GM12891 (cell line): ENCODE measurements around the gene VPS26B.
"Not testable (repeated sequence)": the region's sequence is repeated elsewhere in the genome, so short reads cannot be mapped to it uniquely, and the experiment has no call there.

Experiments used
- DNase-seq: peaks from one replicate; pipeline ENCODE4 v3.0.0; 2011; ENCODE audit warnings: low spot score; ENCODE audit not compliant: insufficient read length
- FAIRE-seq: peaks from 2 replicates; lab custom pipeline; 2011; peaks lifted over from hg19 to GRCh38; lab: Jason Lieb, UNC
- PAX5 ChIP-seq: IDR thresholded peaks from 2 replicates; pipeline ENCODE4 v1.6.1; 2011; ENCODE audit warnings: low read length, moderate library complexity, mild to moderate bottlenecking; ENCODE audit not compliant: insufficient read depth, severe bottlenecking
- POLR2A ChIP-seq: IDR thresholded peaks from 2 replicates; pipeline ENCODE4 v1.6.1; 2011; ENCODE audit warnings: low read depth, low read length, control low read depth
- POLR2AphosphoS5 ChIP-seq: IDR thresholded peaks from 2 replicates; pipeline ENCODE4 v1.6.1; 2011; ENCODE audit warnings: low read depth, low read length, control low read depth
- POU2F2 ChIP-seq: IDR thresholded peaks from 2 replicates; pipeline ENCODE4 v1.6.1; 2011; ENCODE audit warnings: low read depth, mild to moderate bottlenecking, control low read depth, low read length, moderate library complexity
- SPI1 ChIP-seq: IDR thresholded peaks from 2 replicates; pipeline ENCODE4 v1.6.1; 2011; ENCODE audit warnings: low read depth, low read length, control low read depth
- TAF1 ChIP-seq: IDR thresholded peaks from 2 replicates; pipeline ENCODE4 v1.6.1; 2011; ENCODE audit warnings: low read depth, low read length, control low read depth

The VPS26B gene

DNA sequence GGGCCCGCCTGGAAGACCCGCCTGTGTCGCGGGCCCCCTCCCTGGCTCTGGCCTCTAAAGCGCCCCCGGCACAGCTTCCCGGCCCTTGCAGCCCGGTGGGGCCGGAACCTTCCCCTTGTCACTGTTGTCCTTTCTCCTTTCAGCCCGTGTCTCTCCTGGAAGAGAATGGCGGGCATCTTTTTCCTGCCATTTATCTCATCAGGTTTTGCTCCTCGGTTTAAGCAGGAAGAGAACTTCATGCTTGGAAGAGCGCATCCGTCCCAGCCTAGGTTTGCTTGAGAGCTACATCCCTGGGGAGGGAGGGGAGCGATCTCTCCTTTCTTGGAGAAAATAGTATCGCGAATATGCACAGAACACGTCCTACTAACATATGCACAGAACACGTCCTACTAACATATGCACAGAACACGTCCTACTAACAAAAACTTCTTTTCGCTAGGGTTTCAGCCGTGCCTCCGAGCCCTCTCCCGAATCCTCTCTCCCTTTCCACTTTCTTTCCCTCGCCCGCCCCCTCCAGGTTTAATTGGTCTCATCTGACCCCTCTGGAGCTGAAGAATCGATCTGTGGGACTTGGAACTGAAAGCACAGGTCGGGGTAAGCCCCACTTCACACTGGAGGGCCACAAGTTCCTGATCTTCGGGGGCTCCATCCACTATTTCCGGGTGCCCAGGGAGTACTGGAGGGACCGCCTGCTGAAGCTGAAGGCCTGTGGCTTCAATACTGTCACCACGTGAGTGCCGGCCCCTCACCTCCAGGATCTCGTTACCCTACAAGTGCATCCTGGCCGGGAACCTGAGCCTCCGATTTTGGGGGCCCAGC, 52.9 kb downstream of the VPS26B start:
- TF ChIP-seq POLR2AphosphoS5 (no peak), TAF1 (no peak), POU2F2 (no peak)
- no peak for DNase-seq
- no peak for FAIRE-seq

DNA sequence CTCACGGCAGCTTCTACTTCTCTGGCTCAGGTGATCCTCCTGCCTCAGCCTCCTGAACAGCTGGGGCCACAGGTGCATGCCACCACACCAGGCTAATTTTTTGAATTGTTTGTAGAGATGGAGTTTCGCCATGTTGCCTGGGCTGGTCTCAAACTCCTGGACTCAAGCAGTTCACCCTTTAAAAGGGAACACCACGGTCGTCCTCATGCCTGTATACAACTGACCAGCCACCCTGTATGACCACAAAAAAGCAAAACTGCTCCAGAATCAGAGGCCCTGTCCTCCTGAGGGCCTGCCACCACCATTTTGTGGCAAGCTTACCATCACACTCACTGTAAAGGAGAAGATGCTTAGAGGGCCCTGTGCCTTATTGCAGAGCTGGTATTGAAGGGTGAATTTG, 53.9 kb downstream of the VPS26B start:
- TF ChIP-seq POU2F2, result no peak
- no peak for TF ChIP-seq SPI1
- no peak for TF ChIP-seq PAX5
- TF ChIP-seq TAF1, result no peak
- TF ChIP-seq POLR2A, result no peak
- TF ChIP-seq POLR2AphosphoS5, result no peak
- FAIRE-seq, result no peak
- DNase-seq, result no peak

DNA sequence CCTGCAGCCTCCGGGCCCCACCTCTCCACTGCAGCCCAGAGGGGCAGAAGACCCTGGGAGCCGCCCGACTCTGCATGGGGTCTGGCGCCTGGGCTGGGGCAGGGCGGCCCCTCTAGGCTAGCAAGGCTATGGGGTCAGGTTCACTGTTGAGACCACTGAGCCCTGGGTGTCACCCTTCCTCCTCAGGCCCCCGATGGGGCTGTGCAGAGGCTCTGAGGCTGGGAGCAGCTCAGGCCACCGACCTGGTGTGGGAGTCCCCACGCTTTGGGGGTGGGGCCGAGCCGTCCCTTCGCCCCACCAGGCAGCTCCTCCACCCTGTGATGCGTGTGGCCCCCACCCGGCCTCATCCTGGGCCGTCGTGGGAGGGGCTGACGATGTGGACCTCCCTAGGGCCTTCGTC, 57.2 kb downstream of the VPS26B start:
- not testable (repeated sequence) for FAIRE-seq, DNase-seq

DNA sequence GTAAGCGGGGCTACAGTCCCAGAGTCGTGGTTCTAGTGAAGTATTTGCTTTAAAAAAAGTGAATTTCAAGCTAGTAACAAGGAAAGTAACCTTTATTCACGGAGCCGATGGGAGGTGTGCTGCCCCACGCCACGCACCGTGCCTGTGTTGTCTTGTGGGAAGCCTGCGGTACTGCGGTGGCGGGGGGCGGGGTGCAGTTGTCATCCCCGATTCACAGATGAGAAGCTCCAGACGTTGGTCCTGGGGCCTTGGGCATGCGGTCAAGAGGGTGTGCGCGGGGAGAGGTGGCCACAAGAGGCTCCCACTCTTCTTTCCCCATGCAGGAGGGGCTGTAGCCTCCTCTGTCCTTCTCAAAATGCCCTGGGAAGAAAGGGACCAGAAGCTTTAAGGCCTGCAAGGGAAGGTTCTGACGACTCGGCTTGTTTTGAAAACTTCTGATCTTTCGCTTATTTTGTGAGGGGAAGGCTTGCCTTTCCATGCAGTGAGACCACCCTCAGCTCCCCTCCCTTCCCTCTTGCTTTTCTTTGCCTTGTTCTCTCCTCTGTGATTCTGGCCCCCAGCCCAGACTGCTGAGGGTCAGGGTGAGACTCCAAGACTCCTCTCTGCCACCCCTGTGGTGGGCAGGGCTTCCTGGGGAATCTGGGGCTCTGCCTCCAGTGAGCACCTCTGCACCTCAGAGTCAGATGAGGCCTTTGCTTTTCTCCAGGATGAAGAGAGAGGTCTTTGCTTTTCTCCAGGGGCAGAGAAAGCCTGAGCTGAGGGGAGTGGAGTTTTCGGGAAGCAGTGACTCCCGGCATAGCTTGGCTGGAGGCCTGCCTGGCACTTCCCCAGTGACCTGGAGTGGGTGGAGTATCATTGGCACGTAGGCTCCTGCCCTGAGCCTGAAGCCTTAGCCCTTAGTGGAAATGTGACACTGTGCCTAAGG, 57.9 kb downstream of the VPS26B start:
- TF ChIP-seq TAF1 (no peak), POLR2A (no peak), PAX5 (no peak), POU2F2 (no peak), POLR2AphosphoS5 (no peak), SPI1 (no peak)
- DNase-seq, result no peak
- no peak for FAIRE-seq

DNA sequence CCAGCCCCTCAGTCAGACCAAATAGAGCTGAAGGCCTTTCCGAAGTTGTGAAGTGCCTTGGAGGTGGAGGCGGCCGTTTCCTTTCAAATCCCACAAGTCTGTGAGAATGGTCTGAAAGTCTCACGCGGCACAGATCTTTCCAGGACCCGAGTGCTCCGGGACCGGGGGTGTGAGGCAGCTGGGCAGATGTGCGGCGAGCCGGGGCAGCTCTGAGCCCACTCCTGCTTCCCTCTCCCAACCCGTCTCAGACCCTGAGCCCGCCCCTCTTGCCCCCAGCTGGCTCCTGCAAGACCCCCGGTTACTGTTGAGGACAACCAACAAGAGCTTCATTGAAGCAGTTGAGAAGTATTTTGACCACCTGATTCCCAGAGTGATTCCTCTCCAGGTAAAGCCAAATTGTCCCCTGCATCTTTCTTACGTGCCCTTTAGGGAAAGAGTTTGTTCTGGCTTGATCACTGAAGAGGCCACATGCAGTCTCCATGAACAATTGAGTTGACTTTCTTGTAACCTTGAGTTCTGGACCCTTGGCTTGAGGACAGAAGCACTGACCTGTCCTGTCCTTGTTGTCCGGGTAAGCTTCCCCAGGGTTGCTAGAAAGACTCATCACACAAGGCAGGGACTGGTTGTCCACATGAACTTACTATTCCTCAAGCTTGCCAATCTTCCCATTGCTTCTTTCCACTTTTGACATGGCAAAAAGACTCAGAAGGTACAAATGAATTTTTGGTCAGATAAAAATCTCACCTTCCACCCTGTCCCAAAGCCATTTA, 59.2 kb downstream of the VPS26B start:
- no peak for DNase-seq
- TF ChIP-seq TAF1 (no peak), POU2F2 (no peak), POLR2AphosphoS5 (no peak), PAX5 (no peak), SPI1 (no peak), POLR2A (no peak)
- no peak for FAIRE-seq

DNA sequence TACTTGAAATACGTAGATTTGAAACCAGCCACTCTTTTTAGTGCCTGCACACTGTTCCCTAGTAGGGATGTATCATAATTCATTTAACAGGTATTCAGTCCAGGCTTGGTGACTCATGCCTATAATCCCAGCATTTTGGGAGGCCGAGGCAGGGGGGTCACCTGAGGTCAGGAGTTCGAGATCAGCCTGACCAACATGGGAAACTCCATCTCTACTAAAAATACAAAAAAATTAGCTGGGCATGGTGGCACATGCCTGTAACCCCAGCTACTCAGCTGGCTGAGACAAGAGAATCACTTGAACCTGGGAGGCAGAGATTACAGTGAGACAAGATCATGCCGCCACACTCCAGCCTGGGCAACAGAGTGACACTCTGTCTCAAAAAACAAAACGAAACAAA, 59.9 kb downstream of the VPS26B start:
- not testable (repeated sequence) for FAIRE-seq, DNase-seq

DNA sequence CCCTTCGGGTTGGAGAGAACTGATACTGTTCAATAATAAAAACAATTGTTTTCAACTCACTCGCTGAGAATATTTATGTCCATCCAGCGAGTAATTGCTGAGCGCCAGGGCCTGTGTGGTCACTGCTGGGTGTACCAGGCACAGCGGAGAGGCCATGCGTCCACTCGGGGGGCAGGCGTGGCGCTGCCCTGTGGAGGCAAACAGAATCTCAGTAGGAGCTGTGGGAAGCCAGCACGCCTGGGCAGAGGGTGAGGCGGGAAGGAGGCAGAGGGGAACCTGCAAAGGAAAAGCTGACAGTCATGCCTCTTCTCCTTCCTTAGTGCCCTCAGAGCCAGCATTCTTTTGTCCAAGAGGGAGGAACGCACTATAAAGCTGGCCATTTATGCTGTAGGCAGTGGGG, 63.1 kb downstream of the VPS26B start:
- TF ChIP-seq PAX5 (no peak), TAF1 (no peak), POLR2A (no peak), POU2F2 (no peak), POLR2AphosphoS5 (no peak), SPI1 (no peak)
- DNase-seq (no peak), FAIRE-seq (no peak)

DNA sequence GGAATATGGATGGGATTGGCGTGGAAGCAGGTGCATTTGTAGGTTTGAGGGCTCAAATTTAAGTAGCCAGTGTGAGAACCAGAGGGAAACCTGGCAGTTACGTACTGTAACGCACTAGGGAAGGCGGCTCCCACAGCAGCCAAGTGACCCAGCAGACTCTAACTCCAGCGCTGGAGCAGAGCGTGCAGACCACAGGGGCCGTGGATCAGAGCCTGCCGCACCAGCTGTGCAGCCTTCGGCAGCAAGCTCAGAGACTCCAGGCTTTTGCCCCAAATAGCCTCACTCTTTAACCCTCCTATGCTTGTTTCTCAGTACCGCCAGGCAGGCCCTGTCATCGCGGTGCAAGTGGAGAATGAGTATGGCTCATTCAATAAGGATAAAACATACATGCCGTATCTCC, 64.0 kb downstream of the VPS26B start:
- no peak for DNase-seq
- TF ChIP-seq PAX5, result no peak
- no peak for TF ChIP-seq SPI1
- no peak for TF ChIP-seq TAF1
- TF ChIP-seq POU2F2, result no peak
- no peak for TF ChIP-seq POLR2A
- no peak for TF ChIP-seq POLR2AphosphoS5
- no peak for FAIRE-seq

DNA sequence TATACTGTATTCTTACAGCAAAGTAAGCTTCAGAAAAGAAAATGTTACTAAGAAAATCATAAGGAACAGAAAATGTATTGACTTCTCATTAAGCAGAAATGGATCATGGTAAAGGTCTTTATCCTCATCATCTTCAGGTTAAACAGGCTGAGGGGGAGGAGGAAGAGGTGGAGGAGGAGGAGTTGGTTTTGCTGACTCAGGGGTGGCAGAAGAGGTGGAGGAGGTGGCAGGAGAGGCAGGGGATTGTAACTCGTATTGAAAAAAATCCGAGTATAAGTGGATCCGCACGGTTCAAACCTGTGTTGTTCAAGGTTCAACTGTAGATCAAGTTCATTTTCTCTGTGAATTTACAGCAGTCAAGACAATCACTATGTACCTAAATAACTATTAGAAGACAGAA, 64.7 kb downstream of the VPS26B start:
- DNase-seq, result no peak
- TF ChIP-seq POU2F2 (no peak), PAX5 (no peak), TAF1 (no peak), SPI1 (no peak), POLR2AphosphoS5 (no peak), POLR2A (no peak)
- no peak for FAIRE-seq

DNA sequence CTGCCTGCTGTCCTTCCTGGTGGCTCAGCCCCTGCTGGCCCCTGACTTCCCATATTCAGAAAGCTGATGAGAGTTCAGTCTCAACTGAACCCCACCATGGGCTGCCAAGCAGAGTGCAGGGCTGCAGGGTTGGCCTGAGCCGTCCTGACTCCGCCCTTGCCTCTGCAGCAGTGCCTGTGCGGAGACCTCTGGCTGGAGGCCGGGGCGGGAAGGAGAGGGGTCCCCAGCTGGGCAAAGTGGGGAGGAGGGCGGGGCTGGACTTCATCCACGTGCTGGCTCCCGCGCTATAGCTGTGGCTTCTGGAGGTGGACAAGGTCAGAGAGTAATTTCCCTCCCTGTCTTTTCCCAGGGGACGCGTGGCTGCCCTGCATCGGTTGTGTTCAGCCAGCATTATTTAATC, 65.3 kb downstream of the VPS26B start:
- FAIRE-seq (no peak), DNase-seq (no peak)
- TF ChIP-seq PAX5 (no peak), POU2F2 (no peak), TAF1 (no peak), SPI1 (no peak), POLR2A (no peak), POLR2AphosphoS5 (no peak)
